HG03159 (cell line): Measurements from ENCODE around the gene EVI5L.
"Not testable (repeated sequence)": the region's sequence is repeated elsewhere in the genome, so short reads cannot be mapped to it uniquely, and the experiment has no call there.

ENCODE experiments used
- ATAC-seq: cut with Tn5 transposase; IDR thresholded peaks from one replicate; pipeline ENCODE4 v1.9.1; 2021; ENCODE audit warnings: mild to moderate bottlenecking, moderate library complexity; ENCODE audit not compliant: unreplicated experiment

EVI5L gene

DNA sequence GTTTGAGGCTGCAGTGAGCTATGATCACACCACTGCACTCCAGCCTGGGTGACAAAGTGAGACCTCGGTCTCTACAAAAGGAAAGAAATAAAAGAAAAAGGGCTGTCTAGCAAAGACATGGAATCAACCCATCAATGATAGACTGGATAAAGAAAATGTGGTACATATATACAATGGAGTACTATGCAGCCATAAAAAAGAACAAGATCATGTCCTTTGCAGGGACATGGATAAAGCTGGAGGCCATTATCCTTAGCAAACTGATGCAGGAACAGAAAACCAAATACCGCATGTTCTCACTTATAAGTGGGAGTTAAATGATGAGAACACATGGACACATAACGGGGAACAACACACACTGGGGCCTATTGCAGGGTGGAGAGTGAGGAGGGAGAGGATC is 14.0 kb upstream of the EVI5L start:
- ATAC-seq = not testable (repeated sequence)

DNA sequence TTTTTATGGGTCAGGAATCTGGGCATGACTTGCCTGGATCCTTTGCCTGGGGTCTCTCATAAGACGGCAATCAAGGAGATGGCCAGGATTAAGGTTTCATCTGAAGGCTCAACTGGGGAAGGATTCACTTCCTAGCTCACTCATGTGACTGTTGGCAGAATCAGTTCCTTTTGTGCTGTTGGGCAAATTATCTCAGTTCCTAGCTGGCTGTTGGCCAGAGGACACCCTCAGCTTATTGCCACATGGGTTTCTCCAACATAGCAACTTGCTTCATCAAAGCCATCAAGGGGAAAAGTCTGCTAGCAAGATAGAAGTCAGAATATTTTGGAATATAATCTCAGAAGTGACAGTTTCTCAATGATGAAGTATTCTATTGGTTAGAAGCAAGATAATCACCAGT is 12.2 kb upstream of the EVI5L start:
- no peak for ATAC-seq

DNA sequence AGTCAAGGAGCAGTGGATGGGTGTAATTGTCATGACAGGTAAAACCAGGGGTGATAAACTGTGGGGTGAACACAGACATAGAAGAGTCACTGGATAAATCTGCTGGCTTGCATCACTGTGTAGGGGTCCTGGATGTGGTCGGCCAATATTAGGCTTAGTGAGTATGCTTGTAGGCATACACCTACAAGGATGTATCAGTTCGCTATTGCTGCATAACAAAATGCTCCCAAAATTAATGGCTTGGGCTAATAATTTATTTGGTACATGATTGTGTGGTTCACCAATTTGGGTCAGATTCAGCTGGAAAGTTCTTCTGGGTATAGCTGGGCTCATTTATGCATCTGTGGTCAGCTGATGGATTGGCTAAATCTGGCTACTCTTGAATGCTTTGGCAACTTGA is 11.2 kb upstream of the EVI5L start:
- ATAC-seq = no peak

DNA sequence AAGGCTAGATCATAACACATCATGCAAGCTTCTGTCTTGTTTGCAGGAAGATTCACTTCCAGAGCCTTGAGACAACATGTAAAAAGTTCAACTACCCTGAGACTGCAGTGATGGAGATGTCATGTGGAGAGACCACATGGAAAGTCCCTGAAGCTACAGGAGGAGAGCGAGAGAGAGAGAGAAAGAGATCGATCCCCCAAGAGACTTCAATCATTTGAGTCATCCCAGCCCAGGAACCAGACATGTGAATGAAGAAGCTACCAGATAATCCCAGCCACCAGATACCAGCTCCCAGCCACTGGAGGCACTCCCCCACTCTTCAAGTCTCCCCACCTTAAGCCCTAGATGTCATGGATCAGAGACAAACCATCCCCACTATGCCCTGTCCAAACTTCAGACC is 10.7 kb upstream of the EVI5L start:
- no peak for ATAC-seq

DNA sequence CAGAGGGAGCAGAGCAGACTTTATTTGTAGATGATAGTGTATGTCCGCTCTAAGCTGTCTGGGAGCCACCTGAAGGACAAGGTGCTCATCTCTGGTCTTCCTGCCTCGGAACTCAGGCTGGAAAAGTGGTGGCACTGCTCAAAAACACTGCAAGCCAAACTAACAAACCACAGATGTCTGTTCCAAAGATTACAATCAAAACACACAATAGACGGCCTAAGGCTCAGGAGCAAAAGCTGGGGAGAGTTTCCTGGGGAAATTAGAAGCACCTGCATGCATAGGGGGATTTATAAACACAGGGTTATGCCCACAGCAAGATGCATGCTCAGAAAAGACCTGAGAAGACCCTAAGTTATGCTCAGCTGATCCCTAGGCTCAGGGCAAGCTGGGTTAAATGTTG is 9.4 kb upstream of the EVI5L start:
- ATAC-seq = no peak

DNA sequence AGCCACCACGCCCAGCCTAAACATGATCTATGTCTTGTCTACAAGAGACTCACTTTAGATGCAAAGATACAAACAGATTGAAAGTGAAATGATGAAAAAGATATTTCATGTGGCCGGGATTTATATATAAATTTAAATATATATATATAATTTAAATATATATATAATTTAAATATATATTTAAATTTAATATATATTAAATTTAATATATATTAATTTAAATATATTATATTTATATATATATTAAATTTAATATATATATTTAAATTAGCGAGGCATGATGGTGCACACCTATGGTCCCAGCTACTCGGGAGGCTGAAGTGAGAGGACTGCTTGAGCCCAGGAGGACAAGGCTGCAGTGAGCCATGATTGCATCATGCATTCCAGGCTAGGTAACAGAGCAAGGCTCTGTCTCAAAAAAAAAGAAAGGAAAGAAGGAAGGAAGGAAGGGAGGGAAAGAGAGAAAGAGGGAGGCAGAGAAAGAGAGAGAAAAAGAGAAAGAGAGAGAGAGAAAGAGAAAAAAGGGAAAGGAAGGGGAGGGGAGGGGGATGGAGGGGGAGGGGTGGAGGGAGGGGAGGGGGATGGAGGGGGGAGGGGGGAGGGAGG is 7.0 kb upstream of the EVI5L start:
- no peak for ATAC-seq

DNA sequence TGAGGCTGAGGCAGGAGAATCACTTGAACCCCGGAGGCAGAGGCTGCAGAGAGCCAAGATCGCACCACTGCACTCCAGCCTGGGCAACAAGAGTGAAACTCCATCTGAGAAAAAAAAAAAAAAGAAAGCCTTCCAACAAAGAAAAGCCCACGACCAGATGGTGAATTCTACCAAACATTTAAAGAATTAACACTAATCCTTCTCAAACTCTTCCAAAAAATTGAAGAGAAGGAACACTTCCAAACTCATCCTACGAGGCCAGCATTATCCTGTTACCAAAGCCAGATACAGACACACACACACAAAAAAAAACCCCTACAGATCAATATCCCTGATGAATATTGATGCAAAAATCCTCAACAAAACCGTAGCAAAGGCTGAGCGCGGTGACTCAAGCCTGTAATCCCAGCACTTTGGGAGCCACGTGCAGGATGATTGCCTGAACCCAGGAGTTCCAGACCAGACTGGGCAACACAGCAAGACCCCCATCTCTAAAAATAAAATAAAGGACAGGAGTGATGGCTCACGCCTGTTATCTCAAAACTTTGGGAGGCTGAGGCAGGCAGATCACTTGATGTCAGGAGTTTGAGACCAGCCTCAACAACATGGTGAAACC is 6.2 kb upstream of the EVI5L start:
- no peak for ATAC-seq

DNA sequence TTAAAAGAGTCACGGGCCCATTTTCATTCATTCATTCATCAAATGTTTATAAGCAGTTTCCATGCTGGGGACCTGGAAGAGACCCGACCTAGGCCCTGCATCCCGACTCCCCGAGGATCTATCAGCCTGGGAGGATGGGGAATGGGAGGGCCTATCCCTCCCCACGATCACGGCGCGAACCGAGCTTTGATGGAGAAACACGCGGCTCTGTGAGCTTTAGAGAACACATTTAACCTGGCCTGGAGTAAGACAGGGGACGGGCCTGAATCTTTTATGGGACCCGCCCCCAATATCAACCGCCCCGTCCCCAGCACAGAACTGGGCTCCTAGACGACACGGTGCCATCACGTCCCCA is 875 bp upstream of the EVI5L start:
- no peak for ATAC-seq

DNA sequence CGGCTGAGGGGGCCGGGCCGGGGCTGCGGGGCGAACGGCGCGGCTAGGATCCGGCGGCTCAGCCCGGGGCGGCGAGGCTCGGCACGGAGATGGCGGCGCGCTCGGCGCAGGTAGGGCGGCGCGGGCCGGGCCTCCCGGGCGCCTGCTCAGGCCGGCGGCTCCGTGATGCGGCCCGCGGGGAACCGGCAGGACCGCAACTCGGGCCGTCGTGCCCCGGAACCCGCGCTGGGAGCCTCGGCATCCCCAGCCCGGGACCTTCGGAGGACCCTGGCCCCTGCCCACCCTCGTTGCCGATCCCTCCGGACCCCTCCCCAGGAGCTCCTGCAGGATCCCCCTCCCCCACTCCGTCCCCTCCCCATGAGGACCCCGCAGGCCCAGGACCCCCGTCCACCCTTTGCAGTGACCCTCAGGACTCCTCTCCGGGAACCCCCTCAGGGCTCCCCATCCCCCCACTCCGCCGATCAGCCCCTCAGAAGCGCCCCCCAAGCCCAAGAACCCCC is 304 bp downstream of the EVI5L start:
- ATAC-seq = peak; percentile 11

DNA sequence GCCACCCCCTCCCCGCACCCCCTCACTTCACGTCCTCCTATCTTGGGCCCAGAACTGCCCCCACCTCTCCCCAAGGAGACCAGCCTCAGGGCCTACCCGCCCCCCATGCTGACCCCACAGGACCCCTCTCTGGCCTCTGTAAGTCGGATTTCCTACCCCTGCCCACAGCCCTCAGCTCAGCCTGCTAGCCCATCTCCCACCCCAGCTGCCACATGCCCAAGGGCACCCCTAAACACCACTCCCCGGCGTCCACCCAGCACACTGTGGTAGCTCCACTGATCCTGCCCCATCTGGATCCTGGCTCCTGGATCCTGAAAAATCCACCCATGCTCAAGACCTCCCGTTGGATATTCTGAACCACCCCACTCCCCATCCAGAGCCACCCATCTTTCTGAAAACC is 805 bp downstream of the EVI5L start:
- no peak for ATAC-seq

DNA sequence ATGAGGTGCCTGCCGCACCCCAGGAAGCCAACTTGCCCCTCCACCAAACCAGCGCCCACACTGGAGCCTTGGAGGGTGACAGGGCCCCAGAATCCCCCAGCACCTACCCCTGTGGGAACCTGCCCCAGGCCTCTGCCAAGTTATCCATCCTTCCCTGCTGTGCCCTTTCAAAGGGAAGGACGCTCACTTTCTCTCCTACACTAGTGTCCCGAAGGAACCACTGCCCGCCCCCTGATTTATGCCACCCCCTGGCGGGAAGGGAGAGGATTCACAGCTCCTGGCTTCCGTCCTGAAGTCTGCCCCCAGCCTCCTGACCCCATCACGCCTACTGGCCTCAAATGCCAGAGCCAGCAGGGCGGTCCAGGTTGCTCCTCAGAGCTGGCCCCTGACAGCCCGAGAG is 1.4 kb downstream of the EVI5L start:
- no peak for ATAC-seq

DNA sequence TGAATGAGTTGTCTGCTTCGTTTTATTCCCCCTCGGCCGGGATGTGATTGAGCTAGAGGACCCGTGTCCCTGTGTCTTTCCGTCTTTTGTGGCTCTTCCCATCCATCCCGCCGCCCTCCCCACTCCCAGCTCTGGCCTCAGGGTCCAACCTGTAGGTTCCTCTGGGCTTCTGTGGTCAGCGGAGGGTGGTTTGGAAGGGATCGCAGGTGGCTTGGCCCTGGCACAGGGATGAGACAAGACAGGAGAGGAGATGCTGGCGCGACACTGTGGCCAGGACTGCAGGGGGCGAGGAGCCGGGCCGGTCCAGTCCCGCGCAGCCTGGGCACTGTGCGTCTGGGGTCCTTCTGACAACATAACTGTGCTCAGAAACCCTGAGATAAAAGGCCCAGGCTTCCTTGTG is 2.0 kb downstream of the EVI5L start:
- ATAC-seq = no peak

DNA sequence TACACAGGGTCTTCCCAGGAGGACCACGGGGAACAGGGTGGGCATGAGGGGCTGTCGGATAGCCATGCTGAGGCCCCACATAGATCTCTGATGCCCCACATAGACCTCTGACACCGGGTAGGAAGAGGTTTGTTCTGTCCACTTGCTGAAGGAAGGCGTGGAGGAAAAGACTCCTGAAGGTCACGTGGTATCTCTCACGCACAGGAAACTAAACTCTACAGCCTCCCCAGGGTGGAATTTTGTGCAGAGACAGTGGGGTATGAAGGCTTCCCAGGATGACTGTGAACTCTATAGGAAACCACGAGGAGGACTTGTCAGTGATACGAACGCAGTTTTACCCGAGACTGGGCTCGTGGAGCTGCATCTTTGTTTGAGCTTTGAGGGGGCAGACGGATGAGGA is 2.8 kb downstream of the EVI5L start:
- no peak for ATAC-seq

DNA sequence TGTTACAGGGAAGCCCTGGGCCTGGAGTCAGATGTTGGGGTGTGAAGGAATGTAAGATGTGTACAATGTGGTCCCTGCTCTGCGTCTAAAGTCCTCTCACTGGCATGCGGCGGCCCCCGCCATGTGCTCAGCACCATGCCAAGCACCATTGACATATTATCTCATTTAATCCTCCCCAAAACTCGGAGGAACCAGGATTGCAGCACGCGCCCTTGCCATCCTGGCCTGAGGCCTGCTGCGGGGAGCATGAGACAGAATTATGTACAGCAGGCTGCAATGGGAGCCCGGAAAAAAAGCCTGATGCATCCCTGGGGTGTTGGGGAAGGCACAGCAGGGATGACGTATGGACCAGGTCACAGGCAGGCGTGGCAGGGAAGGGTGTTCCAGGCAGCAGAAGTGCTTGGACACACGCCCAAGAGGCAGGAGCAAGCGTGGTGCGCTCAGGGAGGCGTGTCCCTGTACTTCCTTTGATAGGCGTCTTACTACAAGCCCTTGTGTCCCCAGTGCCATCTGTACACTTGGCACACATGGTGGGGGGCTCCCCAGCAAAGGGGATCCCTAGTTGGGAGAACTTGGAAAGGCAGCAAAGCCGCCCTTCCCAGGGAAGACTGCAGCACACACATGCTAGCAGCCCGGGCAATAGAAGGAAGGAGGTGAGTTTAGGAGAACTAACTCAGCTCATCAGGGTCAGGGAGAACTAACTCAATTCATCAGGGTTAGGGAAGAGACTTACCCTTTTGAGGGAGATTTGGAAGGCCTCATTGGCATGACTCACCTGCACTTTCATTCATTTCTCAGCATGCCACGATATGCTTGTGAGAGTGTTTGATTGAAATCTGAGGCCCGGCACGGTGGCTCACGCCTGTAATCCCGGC is 3.4 kb downstream of the EVI5L start:
- ATAC-seq = no peak

DNA sequence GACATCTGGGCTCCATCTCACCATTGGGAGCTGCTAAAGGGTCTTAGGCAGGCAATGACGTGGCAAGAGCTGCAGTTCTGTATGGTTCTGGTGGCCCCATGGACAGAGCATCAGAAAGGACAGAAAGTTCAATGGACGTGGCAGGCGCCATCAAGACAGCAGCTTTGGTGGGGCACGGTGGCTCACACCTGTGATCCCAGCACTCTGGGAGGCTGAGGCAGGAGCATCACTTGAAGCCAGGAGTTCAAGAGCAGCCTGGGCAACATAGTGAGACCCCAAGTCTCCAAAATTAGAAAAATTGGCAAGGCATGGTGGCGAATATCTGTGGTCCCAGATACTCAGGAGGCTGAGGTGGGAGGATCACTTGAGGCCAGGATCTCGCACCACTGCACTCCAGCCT is 9.5 kb downstream of the EVI5L start:
- ATAC-seq = no peak

DNA sequence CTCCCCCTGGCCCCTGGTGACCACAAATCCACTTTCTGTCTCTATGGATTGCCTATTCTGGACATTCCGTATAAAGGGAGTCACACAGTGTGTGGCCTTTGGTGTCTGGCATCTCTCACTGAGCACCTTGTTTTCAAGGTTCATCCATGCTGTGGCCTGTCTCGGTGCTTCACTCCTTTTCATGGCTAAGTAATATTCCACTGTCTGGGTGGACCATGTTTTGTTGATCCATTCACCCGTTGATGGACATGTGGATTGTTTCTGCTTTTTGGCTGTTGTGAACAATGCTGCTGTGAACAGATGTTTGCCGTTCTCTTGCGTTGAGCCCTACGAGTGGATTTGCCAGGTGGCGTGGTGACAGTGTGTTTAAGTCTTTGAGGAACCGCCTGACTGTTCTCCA is 10.6 kb downstream of the EVI5L start:
- no peak for ATAC-seq

DNA sequence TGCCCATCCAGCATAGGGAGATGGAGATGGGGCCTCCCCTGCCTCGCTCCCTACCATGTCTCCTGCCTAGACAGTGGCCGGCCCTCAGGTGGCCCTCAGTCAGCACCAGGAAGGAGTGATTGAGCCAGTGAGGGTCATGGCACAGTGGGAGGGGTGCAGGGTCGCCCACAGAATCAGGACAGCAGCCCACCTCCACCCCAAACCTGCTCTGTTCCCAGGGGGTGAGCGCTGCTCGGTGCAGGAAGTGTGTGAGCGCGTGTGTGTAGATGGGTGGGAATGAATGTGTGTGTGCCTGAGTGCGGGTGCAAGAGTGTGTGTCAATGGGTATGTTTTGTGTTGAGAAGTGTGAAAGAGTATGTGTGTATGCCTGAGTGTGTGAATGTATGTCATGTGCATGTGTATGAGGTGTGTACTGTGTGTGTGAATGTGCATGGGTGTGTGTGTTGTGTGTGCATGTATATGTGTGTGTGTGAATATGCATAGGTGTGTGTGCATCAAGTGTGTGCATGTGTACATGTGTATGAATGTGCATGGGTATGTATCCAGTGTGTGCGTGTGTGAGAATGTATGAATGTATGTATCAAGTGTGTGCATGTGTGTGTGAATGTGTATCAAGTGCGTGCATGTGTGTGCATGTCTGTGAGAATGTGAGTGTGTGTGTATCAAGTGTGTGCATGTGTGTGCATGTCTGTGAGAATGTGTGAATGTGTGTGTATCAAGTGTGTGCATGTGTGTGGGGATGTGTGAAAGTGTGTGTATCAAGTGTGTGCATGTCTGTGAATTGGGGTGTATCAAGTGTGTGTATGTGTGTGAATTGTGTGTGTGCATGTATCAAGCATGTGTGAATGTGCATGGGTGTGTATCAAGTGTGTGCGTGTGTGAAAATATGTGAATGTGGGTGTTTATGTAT is 12.0 kb downstream of the EVI5L start:
- ATAC-seq = no peak

DNA sequence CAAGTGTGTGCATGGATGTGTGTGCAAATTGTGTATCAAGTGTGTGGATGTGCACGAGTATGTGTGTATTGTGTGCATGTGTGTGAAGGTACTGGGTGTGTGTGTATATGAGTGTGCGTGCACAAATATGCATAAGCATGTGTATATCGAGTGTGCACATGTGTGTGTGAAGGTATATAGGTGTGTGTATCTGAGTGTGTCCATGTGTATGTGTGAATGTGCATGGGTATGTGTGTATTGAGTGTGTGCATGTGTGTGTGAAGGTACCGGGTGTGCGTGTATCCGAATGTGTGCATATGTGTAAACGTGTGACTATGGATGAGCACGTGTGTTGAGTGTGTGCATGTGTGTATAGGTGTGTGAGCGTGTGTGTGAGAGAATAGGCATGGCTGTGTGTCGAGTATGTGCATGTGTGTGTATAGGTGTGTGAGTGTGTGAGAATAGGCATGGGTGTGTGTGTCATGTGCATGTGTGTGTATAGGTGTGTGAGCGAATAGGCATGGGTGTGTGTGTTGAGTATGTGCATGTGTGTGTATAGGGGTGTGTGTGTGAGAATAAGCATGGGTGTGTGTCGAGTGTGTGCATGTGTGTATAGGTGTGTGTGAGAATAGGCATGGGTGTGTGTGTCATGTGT is 12.8 kb downstream of the EVI5L start:
- no peak for ATAC-seq

DNA sequence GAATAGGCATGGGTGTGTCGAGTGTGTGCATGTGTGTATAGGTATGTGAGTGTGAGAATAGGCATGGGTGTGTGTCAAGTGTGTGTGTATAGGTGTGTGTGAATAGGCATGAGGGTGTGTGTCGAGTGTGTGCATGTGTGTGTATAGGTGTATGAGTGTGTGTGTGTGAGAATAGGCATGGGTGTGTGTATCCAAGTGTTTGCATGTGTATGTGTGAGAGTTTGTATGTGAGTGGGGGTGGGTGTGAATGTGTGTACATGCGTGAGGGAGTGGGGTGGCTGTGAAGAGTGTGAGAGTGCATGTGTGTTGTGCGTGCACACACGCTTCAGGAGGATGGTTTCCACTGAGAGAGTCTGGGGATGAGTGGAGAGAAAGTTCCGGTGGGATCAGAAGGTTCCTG is 13.5 kb downstream of the EVI5L start:
- no peak for ATAC-seq

DNA sequence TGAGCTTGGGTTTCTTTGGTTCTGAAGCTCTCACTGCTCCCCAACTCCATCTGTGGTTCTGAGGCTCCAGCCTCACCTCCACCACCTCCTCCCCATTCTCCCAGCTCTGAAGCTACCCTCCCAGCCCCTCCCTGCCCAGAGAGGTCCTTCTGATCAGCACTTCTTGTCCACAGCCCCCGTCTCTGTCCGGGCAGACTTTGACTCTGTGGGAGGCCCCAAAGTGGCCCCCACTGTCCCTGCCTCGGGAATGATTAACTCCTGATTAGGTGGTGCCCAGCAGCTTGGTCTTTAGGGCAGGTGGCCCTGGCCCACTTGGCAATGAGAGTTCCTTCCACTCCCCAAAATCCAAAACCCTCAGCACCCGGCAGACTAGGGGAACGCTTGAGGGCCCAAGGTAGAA is 14.4 kb downstream of the EVI5L start:
- no peak for ATAC-seq

DNA sequence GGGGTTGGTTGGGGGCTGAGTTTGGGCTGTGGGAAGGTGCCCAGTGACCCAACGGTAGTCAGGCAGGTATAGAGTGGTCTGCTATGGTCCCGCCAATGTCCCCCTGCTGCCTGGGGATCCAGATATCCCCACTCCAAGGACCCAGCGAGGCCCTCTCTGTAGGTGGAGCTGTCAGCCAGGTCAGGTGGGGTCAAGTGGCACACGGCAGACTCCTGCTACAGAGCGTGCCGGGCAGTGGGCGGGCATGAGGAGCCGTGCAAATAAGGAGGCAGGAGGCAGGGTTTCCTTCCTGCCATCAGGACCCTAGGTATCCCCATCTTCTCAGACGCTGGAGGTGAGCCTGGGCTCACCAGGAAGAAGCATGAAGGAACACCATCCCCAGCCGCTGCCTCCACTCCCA is 14.9 kb downstream of the EVI5L start:
- no peak for ATAC-seq
